ENCODE data around the gene KMT2A. TPM values are rescaled to one million over a fixed set of nuclear protein-coding genes. Genes with fewer than 3 reads are reported as not detected.
"Not testable (repeated sequence)": the region's sequence is repeated elsewhere in the genome, so short reads cannot be mapped to it uniquely, and the experiment has no call there.

The KMT2A gene
- total RNA-seq: 10 to 100 TPM; 83.1 to 86.7 TPM

GRCh38 chr11:118435893-118436624, at the start of gene KMT2A:
Gene KMT2A, plus strand, starts transcription at chr11:118436492. Its CDS starts 21 bp downstream, at chr11:118436513.
- Mint-ChIP-seq H3K27me3 (ENCODE audit: low read depth) (peaks cover 3% of the 10 kb centered on the region), H3K9me3 (ENCODE audit: insufficient read depth) (no peaks in the 10 kb centered on the region), H3K36me3 (ENCODE audit: low read depth) (peaks cover 24% of the 10 kb centered on the region), H3K27ac (peak within 1 kb of the TSS; percentile 90), H3K4me1 (ENCODE audit: low read depth) (peaks cover 40% of the 10 kb centered on the region), H3K4me3 (peak within 1 kb of the TSS; percentile 89)
- POLR2A ChIA-PET: interaction anchor here (0.6 to 2.1 kb wide), 18 partner anchors 10 to 131 kb away, joined by 3 to 24 read pairs (median 4); partner anchors contain the start of genes ATP5MG, CD3D and UBE4A
- DNase-seq (peak; percentile 92), ATAC-seq (peak; percentile 50)
- CTCF ChIA-PET: interaction anchor here (0.8 to 2.2 kb wide), 11 partner anchors 9 to 57 kb away, joined by 3 to 12 read pairs (median 4); partner anchors contain the start of gene ATP5MG

DNA sequence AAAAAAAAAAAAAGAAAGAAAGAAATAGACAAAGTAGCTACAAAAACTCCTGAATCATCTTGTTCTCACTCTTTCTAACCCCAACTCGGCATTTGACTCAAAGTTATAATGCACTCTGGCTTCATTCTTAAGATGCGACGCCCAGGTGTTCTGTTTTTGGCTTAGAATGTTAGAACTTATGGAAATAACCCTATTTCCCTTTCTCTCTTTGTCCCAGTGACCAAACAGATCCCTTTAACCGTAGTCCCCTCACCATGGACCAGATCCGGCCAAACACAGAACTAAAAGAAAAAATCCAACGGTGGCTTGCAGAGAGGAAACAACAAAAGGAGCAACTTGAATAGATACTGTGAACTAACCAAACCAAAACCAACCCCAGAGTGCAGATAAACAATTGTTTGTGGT, 40.2 kb upstream of the KMT2A start:
- H3K27ac Mint-ChIP-seq: peak overlapping the region; percentile 91
- peaks cover 56% of the 10 kb centered on the region for H3K36me3 Mint-ChIP-seq (ENCODE audit: low read depth)
- no peaks in the 10 kb centered on the region for H3K9me3 Mint-ChIP-seq (ENCODE audit: insufficient read depth)
- no peaks in the 10 kb centered on the region for H3K27me3 Mint-ChIP-seq (ENCODE audit: low read depth)
- DNase-seq (peak; percentile 38), ATAC-seq (peak; percentile 10)
- CTCF ChIA-PET: interaction anchor here (0.8 to 1.3 kb wide), 2 partner anchors 92 to 96 kb away, joined by 3 read pairs; no protein-coding TSS in a partner anchor
- peak overlapping the region; percentile 51 for H3K4me3 Mint-ChIP-seq
- H3K4me1 Mint-ChIP-seq (ENCODE audit: low read depth): peaks cover 58% of the 10 kb centered on the region
- POLR2A ChIA-PET: no interaction called here

DNA sequence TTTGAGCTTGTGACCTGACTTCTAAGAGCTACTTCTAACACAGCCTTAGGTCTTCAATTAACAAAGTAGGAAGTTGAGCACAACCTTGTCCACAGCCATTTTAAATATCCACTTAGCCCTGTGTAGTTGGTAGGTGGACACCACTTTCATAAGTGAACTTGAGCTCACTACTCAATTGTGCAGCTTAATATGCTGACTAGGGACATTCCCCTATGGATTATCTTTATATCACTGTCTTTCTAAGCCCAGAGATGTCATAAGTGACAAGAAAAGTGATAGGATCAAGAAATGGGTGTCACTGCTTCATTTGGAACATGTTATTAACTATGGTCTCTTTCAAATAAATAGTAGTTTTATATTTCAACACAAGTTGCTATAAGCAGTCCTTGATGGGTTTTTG, 38.8 kb upstream of the KMT2A start:
- DNase-seq (no peak), ATAC-seq (no peak)
- Mint-ChIP-seq H3K27ac (peak overlapping the region; percentile 65), H3K4me1 (ENCODE audit: low read depth) (peaks cover 59% of the 10 kb centered on the region), H3K9me3 (ENCODE audit: insufficient read depth) (no peaks in the 10 kb centered on the region), H3K27me3 (ENCODE audit: low read depth) (no peaks in the 10 kb centered on the region), H3K36me3 (ENCODE audit: low read depth) (peaks cover 59% of the 10 kb centered on the region), H3K4me3 (no peak overlapping the region)
- ChIA-PET POLR2A (interaction anchor here (0.6 to 3.6 kb wide), 3 partner anchors 38 to 92 kb away, joined by 3 to 24 read pairs (median 3); partner anchors contain the start of gene KMT2A), CTCF (interaction anchor here (1.4 to 3.1 kb wide), 6 partner anchors 34 to 102 kb away, joined by 3 to 18 read pairs (median 6); partner anchors contain the start of gene KMT2A)

DNA sequence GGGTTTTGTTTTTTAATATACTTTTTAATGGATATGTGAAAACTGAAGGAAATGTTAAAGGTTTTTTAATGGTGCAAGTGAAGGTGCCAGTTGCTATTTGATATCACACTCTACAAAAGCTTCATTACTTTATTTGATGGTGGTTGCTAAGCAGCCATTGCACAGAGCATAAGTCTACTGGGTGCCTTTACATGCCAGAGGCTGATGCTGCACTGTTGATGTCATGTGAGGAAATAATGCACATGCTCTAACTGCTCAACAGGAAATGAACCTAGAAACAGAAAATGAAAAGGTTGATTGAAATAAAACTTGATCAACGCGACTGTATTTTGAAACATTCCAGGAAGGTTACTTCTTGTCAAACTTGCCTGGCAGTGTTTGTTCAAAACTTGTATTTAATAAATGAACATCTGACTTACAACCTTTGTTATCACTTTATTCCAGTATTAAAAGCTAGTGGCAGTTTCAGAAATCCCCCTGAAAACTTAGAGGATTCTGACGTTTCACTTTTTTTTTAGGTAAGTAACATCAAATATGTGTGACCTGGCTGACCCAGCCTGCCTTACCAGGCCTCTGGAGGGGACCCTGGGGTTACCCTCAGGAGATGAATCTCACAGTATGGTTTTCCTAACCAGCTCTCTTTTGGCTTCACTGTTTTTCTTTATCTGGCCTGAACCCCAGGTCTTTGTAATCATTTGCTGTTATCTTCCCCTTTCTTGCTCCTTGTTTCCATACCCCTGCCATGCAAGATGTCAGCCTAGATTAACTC, 37.3 kb upstream of the KMT2A start:
- Mint-ChIP-seq H3K36me3 (ENCODE audit: low read depth) (peaks cover 55% of the 10 kb centered on the region), H3K4me3 (peak overlapping the region; percentile 98), H3K27ac (peak overlapping the region; percentile 100), H3K27me3 (ENCODE audit: low read depth) (no peaks in the 10 kb centered on the region), H3K4me1 (ENCODE audit: low read depth) (peaks cover 65% of the 10 kb centered on the region), H3K9me3 (ENCODE audit: insufficient read depth) (no peaks in the 10 kb centered on the region)
- ChIA-PET CTCF (interaction anchor here (0.5 to 3.1 kb wide), 18 partner anchors 22 to 292 kb away, joined by 3 to 18 read pairs (median 3); partner anchors contain the start of genes ARCN1, CD3E and KMT2A), POLR2A (interaction anchor here (0.6 to 3.6 kb wide), 13 partner anchors 22 to 696 kb away, joined by 3 to 24 read pairs (median 4); partner anchors contain the start of genes CD3D, CD3E, DDX6 and JAML)
- ATAC-seq (peak; percentile 83), DNase-seq (peak; percentile 80)

DNA sequence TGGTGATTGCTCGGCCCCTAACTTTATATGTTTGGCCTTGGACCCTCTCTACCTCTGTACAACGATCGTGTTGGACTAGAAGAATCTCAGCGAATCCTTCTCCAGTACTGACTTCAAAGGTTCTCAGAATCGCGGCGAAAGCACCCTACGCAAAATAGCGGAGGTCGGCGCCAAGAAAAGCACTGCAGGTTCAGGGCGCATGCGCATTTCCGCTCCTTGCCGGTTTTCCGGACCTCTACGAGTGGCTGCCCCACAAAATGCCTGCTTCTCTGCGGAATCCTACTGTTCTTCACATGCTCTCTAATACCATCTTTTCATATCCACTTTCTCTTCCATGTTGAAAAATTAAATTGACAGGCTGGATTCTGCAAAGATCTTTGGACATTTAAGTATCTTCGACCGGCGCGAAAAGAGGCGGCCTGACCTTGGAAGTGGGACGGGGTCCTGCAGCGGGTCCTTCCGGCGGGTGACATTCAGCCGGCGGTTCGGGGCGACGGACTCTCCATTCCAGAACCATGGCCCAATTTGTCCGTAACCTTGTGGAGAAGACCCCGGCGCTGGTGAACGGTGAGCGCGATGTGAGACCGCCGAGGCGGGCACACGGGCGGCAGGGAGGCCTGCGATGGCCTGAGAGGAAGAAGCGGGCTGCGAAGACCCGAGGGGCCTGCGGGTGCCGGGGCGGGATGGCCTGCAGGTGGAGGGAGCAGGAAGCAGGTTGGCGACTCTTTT, 35.0 kb upstream of the KMT2A start, which contains the start of gene ATP5MG:
Gene ATP5MG (plus strand): TSS at position 456 of the 729 bp plus-strand sequence. CDS start 60 bp downstream, at position 516.
- POLR2A ChIA-PET: interaction anchor here (0.7 to 2.4 kb wide), 5 partner anchors 34 to 96 kb away, joined by 3 to 17 read pairs (median 4); partner anchors contain the start of genes KMT2A and UBE4A
- no peaks in the 10 kb centered on the region for H3K9me3 Mint-ChIP-seq (ENCODE audit: insufficient read depth)
- H3K36me3 Mint-ChIP-seq (ENCODE audit: low read depth): peaks cover 56% of the 10 kb centered on the region
- DNase-seq (peak; percentile 96), ATAC-seq (peak; percentile 59)
- peaks cover 69% of the 10 kb centered on the region for H3K4me1 Mint-ChIP-seq (ENCODE audit: low read depth)
- peak within 1 kb of the TSS; percentile 98 for H3K4me3 Mint-ChIP-seq
- H3K27ac Mint-ChIP-seq: peak within 1 kb of the TSS; percentile 100
- H3K27me3 Mint-ChIP-seq (ENCODE audit: low read depth): no peaks in the 10 kb centered on the region
- CTCF ChIA-PET: interaction anchor here (0.6 to 1.8 kb wide), 8 partner anchors 34 to 202 kb away, joined by 3 to 9 read pairs (median 3); partner anchors contain the start of gene KMT2A

DNA sequence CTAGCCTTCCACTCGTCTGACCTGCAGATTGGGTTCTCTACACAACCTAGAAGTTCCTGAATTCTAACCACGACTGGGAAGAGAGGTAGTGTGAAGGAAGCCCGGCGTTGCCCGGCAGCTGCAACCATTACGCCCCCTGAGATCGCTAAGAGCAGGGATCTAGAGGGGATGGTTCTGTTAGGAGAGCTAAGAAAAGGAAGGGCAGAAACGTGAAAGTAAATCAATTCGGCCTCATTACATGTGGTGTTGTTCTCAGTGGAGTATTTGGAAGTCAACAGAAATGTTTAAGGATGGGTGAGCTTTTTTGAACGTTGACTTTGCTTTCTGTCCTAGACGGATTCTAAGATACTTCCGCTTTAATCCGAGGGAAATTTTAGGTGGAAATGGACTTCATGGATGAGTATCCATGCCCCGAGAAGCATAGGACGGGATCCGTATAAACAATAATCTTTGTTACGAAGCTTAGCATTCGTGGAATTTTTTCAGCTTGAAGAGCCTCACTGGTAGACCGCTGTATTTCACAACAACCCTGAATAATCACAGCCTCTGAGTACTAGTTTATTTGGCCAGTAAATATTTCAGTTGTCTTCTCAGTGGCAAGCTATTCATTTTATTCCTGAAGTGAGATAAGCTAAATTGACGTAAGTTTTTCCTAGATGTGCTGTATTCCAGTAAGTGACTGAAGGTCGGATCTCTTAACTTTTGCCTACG, 34.3 kb upstream of the KMT2A start:
- H3K27me3 Mint-ChIP-seq (ENCODE audit: low read depth): no peaks in the 10 kb centered on the region
- POLR2A ChIA-PET: interaction anchor here (0.8 to 2.4 kb wide), 4 partner anchors 34 to 98 kb away, joined by 4 to 17 read pairs (median 4); partner anchors contain the start of genes KMT2A and UBE4A
- ATAC-seq (peak; percentile 8), DNase-seq (no peak)
- H3K36me3 Mint-ChIP-seq (ENCODE audit: low read depth): peaks cover 57% of the 10 kb centered on the region
- CTCF ChIA-PET: interaction anchor here (0.6 to 1.8 kb wide), 13 partner anchors 11 to 596 kb away, joined by 3 to 9 read pairs (median 4); partner anchors contain the start of genes CENATAC and KMT2A
- H3K4me3 Mint-ChIP-seq: peak overlapping the region; percentile 98
- H3K4me1 Mint-ChIP-seq (ENCODE audit: low read depth): peaks cover 67% of the 10 kb centered on the region
- H3K27ac Mint-ChIP-seq: peak overlapping the region; percentile 100
- H3K9me3 Mint-ChIP-seq (ENCODE audit: insufficient read depth): no peaks in the 10 kb centered on the region

- ChIA-PET POLR2A (interaction anchor here (0.7 to 2.4 kb wide), 5 partner anchors 28 to 97 kb away, joined by 3 to 17 read pairs (median 4); partner anchors contain the start of genes KMT2A and UBE4A), CTCF (interaction anchor here (0.7 to 1.8 kb wide), 13 partner anchors 10 to 595 kb away, joined by 3 to 9 read pairs (median 4); partner anchors contain the start of genes CENATAC and KMT2A)
- H3K36me3 Mint-ChIP-seq (ENCODE audit: low read depth): peaks cover 59% of the 10 kb centered on the region
- not testable (repeated sequence) for H3K27me3 Mint-ChIP-seq (ENCODE audit: low read depth); DNase-seq; H3K9me3 Mint-ChIP-seq (ENCODE audit: insufficient read depth); ATAC-seq
- peak overlapping the region; percentile 71 for H3K27ac Mint-ChIP-seq
- H3K4me1 Mint-ChIP-seq (ENCODE audit: low read depth): peaks cover 62% of the 10 kb centered on the region
- H3K4me3 Mint-ChIP-seq: peak overlapping the region; percentile 98
These were observed 33.7 kb upstream of the KMT2A start for GRCh38 chr11:118402594-118402993.

GRCh38 chr11:118406599-118407166, 29.6 kb upstream of the KMT2A start:
- CTCF ChIA-PET: interaction anchor here (1.3 to 2.0 kb wide), 2 partner anchors 27 to 143 kb away, joined by 3 to 4 read pairs; partner anchors contain the start of gene MPZL2
- no peak for ATAC-seq
- Mint-ChIP-seq H3K4me3 (no peak overlapping the region), H3K4me1 (ENCODE audit: low read depth) (peaks cover 39% of the 10 kb centered on the region), H3K9me3 (ENCODE audit: insufficient read depth) (no peaks in the 10 kb centered on the region), H3K36me3 (ENCODE audit: low read depth) (peaks cover 64% of the 10 kb centered on the region), H3K27ac (no peak overlapping the region), H3K27me3 (ENCODE audit: low read depth) (no peaks in the 10 kb centered on the region)
- POLR2A ChIA-PET: no interaction called here
- DNase-seq: no peak

GRCh38 chr11:118410055-118410745, 26.1 kb upstream of the KMT2A start:
- Mint-ChIP-seq H3K4me3 (no peak overlapping the region), H3K27ac (no peak overlapping the region), H3K36me3 (ENCODE audit: low read depth) (peaks cover 50% of the 10 kb centered on the region), H3K27me3 (ENCODE audit: low read depth) (no peaks in the 10 kb centered on the region), H3K9me3 (ENCODE audit: insufficient read depth) (no peaks in the 10 kb centered on the region), H3K4me1 (ENCODE audit: low read depth) (peaks cover 16% of the 10 kb centered on the region)
- POLR2A ChIA-PET: interaction anchor here (1.7 kb wide), 1 partner anchor 26 kb away, joined by 4 read pairs; the partner anchor contains the start of gene KMT2A
- DNase-seq: no peak
- no peak for ATAC-seq
- CTCF ChIA-PET: interaction anchor here (1.2 to 1.3 kb wide), 2 partner anchors 21 to 80 kb away, joined by 3 read pairs; no protein-coding TSS in a partner anchor
